PC-3 (cell line): ENCODE measurements around the gene TTC23.

Experiments used
- CTCF ChIP-seq: fragments of 300-600 bp; sonication (generic); conservative IDR thresholded peaks from 2 replicates; pipeline ENCODE4 v1.5.1; 2017; ENCODE audit warnings: antibody characterized with exemption, low read depth, mild to moderate bottlenecking, low read length
- EZH2 ChIP-seq: fragments of 300-600 bp; sonication (generic); IDR thresholded peaks from one replicate; pipeline ENCODE4 v1.6.1; 2017; ENCODE audit warnings: antibody characterized with exemption, mild to moderate bottlenecking, low read length; ENCODE audit not compliant: unreplicated experiment
- EZH2phosphoT487 ChIP-seq: fragments of 300-600 bp; sonication (generic); IDR thresholded peaks from 2 replicates; pipeline ENCODE4 v1.6.1; 2018; ENCODE audit warnings: mild to moderate bottlenecking, antibody characterized with exemption, low read length, borderline replicate concordance

GRCh38 chr15:99172171-99172570, 77.2 kb downstream of the TTC23 start:
- TF ChIP-seq CTCF = no peak
- no peak for TF ChIP-seq EZH2
- no peak for TF ChIP-seq EZH2phosphoT487
